GM12872 (cell line): ENCODE data around the gene PRPF40A.

ENCODE experiments used
- TF ChIP-seq, protein P1 (sequence below): IDR thresholded peaks from 3 replicates; pipeline ENCODE4 v1.5.1; 2011; ENCODE audit warnings: low read depth, mild to moderate bottlenecking, low read length, moderate library complexity; ENCODE audit not compliant: insufficient read depth

The PRPF40A gene

DNA sequence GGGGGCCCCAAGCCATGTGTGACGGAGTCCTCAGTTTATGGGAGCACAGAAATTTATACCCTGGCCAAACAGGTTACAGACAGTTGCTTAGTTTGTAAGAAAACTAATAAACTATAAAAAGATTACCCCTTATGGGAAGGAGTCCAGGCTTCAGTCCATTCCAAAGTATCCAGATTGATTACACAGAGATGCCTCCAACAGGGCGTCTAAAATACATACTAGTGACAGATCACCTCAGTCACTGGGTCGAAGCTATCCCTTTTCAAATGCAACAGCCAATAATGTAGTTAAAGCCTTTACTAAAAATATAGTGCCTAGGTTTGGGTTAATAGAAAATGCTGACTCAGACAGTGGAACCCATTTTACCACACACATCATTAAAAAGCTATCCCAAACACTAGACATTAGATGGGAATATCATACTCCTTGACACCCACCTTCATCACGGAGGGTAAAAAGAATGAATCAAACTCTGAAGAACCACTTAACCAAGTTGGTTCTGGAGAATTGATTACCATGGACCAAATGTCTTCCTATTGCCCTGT, 10.7 kb downstream of the PRPF40A start:
- TF ChIP-seq, protein P1, sequence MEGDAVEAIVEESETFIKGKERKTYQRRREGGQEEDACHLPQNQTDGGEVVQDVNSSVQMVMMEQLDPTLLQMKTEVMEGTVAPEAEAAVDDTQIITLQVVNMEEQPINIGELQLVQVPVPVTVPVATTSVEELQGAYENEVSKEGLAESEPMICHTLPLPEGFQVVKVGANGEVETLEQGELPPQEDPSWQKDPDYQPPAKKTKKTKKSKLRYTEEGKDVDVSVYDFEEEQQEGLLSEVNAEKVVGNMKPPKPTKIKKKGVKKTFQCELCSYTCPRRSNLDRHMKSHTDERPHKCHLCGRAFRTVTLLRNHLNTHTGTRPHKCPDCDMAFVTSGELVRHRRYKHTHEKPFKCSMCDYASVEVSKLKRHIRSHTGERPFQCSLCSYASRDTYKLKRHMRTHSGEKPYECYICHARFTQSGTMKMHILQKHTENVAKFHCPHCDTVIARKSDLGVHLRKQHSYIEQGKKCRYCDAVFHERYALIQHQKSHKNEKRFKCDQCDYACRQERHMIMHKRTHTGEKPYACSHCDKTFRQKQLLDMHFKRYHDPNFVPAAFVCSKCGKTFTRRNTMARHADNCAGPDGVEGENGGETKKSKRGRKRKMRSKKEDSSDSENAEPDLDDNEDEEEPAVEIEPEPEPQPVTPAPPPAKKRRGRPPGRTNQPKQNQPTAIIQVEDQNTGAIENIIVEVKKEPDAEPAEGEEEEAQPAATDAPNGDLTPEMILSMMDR: no peak

DNA sequence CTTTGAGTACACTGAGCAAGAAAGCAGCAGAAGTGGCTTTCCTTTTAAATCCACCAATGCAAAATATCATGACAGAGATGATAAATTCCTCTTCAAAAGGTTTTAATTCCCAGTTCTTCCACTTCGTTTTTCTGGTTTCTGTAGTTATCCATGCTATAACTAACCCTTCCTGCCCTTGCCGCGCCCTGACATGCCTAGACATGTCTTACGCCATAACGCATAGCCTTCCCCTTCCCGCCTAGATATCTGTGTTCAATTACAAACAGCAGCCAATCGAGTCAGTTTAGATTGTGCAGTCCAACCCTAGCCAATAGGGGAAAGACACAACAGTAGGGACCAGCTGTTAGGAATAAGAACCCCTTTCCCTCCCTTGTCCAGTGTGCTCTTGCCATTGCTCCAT, 16.1 kb downstream of the PRPF40A start:
- TF ChIP-seq, protein P1: no peak

DNA sequence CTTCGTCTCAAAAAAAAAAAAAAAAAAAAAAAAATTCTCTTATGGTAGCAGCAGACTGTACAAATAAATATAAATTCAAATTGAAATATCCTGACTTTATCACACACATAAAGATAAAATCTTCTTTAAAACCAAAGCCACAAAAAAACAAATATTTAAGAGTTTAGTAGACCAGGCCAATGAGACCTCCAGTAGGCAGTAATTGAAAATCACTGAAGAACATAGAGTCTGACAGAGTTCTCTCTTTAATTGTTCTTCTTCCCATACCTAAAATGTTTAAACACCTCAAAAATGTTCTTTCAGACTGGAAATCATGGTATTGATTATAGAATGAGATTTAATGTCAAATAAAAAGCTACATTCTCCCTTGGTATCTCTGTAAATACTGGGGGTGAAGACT, 20.8 kb downstream of the PRPF40A start:
- TF ChIP-seq, protein P1: no peak

DNA sequence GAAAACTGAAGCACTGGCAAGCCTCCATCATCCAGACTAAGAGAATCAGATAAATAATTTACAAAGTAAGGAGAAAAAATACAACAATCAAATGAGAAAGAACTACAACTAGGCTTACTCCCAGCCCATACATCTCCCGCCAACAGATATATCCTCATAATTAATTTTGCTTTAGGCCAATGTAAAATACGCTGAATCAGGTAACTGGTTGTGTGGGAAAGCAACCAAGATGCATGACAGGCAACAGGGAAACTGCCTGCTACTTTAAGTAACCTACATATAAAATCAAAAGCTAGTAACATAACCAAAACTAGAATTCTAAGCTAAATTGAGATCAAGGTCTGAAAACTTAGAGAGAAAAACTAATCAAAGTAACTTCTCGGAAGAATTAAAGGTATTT, 21.5 kb downstream of the PRPF40A start:
- TF ChIP-seq, protein P1: no peak

DNA sequence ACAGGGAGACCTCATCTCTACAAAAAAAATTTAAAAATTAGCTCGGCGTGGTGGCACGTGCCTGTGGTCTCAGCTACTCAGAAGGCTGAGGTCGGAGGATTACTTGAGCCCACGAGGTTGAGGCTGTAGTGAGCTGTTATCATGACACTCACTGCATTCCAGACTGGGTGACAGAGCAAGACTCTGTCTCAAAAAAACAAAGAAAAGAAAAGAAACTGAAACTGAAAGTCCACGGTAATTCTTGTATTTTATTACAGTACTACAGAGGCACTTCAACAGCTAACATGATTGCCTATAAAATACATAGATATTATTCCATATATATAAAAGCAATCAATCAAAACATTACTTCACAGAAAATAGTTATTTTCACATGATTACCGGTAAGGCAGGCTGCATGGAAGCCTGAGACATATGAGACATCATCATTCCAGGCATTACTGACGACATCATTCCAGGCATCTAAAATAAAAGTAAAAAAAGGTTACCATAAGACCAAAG, 23.1 kb downstream of the PRPF40A start:
- TF ChIP-seq, protein P1: no peak

DNA sequence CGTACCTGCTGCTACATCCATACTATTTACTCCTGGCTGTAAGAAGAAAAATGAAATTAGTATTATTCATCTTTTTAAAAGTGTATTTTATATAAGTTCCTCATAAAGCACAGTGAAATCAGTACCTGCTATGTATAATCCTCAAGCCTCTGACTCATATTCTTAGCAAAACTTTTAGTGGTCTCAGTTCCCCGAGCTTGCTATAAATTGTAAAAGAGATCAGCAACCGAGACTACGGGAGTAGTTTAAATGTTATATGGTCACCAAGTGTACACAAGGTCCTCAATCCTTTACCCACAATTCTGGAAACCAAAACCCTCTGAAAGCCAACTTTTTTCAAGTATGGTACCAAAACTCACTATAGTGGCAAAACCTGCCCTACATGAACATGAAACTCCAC, 24.2 kb downstream of the PRPF40A start:
- TF ChIP-seq, protein P1: no peak

DNA sequence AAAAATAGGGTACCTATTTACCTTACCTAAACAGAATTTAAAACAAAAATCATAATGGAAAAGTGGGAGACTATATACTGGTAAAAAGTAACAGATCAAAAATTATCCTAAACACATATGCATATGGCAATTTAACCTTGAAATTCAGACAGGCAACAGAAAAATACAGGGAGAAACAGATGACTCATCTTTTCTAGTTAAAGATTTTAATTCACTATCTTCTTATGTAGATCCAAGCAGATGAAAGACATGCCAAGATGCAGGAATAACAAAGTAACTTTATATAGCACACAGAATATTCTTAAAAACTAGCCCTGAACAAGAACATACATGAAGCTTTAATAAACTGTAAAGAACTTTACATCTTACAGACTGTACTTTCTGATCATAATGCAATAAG, 30.9 kb downstream of the PRPF40A start:
- TF ChIP-seq, protein P1: no peak
